Gastrocnemius medialis (tissue), 4 donors: ENCODE results near the gene APOBEC3B. TPM values are rescaled to one million over a fixed set of nuclear protein-coding genes. Genes with fewer than 3 reads are reported as not detected.
"Not testable (repeated sequence)": the region's sequence is repeated elsewhere in the genome, so short reads cannot be mapped to it uniquely, and the experiment has no call there.

Source experiments
- ATAC-seq, 2 donors: fragments of 150-250 bp; one replicate each; pipeline ENCODE4 v1.9.1; 2016
- DNase-seq, 2 donors: peaks; one replicate each; pipeline ENCODE4 v3.0.0-alpha.2; 2019
- H3K27ac ChIP-seq, 4 donors: fragments of 200-600 bp; sonication (generic); 1 replicate in 1 of 4; 2 replicates in 3 of 4; pipeline ENCODE4 v1.5.1; 2016 to 2018; ENCODE audit warnings: mild to moderate bottlenecking in 2 of 4, moderate library complexity in 1 of 4
- H3K27me3 ChIP-seq, 3 donors: fragments of 200-600 bp; sonication (generic) in 2 of 3; 1 replicate in 1 of 3; 2 replicates in 2 of 3; pipeline versions ENCODE4 v1.5.1 to v1.6.0; 2016 to 2019; ENCODE audit warnings: mild to moderate bottlenecking in 1 of 3, moderate library complexity in 1 of 3
- H3K36me3 ChIP-seq, 2 donors: fragments of 200-600 bp; sonication (generic) in 1 of 2; one replicate each; pipeline ENCODE4 v1.5.1; 2017 to 2018
- H3K4me1 ChIP-seq, 2 donors: fragments of 200-600 bp; sonication (generic) in 1 of 2; one replicate each; pipeline ENCODE4 v1.5.1; 2016 to 2017; ENCODE audit warnings: mild to moderate bottlenecking in 2 of 2
- H3K4me3 ChIP-seq, 4 donors: fragments of 200-600 bp; sonication (generic) in 3 of 4; 1 replicate in 1 of 4; 2 replicates in 3 of 4; pipeline ENCODE4 v1.5.1; 2016 to 2019; ENCODE audit warnings: mild to moderate bottlenecking in 2 of 4
- H3K9me3 ChIP-seq, 3 donors: fragments of 200-600 bp; sonication (generic) in 2 of 3; 1 replicate in 1 of 3; 2 replicates in 2 of 3; pipeline ENCODE4 v1.5.1; 2016 to 2019
- POLR2A ChIP-seq, 2 donors: fragments of 450-650 bp; IDR thresholded peaks; one replicate each; pipeline ENCODE4 v1.6.1; 2017; ENCODE audit warnings: antibody characterized with exemption in 2 of 2, mild to moderate bottlenecking in 2 of 2, moderate library complexity in 2 of 2
- in situ Hi-C, 4 donors: fragments of 200-750 bp; cut with MboI; loops; one replicate each; pipeline versions ENCODE4 v1.15.0 to v1.8.0; 2017; ENCODE audit warnings: low sequenced_read_pairs in 4 of 4
- intact Hi-C: fragments of 100-400 bp; cut with DNase I; formaldehyde crosslinking; loops from one replicate; pipeline ENCODE4 v1.15.1; 2023; ENCODE audit warnings: low total_unique reads
- total RNA-seq, 4 donors: library from RNA; depleted of rRNA; stranded (reverse); fragments of >200 nt; gene quantifications; one replicate each; pipeline versions ENCODE4 v1.1.0 to v1.2.3, GENCODE V29; 2016
- TF ChIP-seq, protein P1 (sequence below), 5 experiments: fragments of 450-650 bp in 3 of 5; fragments of 200-600 bp in 2 of 5; sonication (generic) in 2 of 5; IDR thresholded peaks in 4 of 5; conservative IDR thresholded peaks in 1 of 5; 1 replicate in 4 of 5; 2 replicates in 1 of 5; pipeline ENCODE4 v1.5.1; 2016 to 2019; ENCODE audit warnings: antibody characterized with exemption in 5 of 5, mild to moderate bottlenecking in 3 of 5, moderate library complexity in 3 of 5

Gene APOBEC3B
- total RNA-seq, 4 donors from 2014 or later, result 0.62 TPM; not detected in 3

- intact Hi-C loops, result no loop called here
- no peaks in the 10 kb centered on the region for H3K9me3 ChIP-seq
Measured at GRCh38 chr22:39028281-39028680, 46.1 kb downstream of the APOBEC3B start.

DNA sequence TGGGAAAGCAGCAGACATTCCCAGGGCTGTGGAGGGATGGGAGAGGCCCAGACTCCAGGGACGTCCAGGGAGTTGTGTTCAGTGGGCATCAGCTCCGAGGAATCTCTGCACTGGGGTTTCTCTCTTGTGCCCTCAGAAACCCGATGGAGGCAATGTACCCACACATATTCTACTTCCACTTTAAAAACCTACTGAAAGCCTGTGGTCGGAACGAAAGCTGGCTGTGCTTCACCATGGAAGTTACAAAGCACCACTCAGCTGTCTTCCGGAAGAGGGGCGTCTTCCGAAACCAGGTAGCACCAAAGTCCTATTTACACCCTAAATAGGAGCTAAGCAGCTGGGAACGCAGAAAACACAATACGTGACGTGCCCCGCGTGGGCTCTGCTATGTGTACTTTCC is 47.1 kb downstream of the APOBEC3B start:
- H3K4me3 ChIP-seq, result no peak overlapping the region
- no peaks in the 10 kb centered on the region for H3K36me3 ChIP-seq
- H3K27ac ChIP-seq, result no peak overlapping the region
- no peak for ATAC-seq
- H3K9me3 ChIP-seq, result no peaks in the 10 kb centered on the region
- in situ Hi-C loops (no loop called here), intact Hi-C loops (no loop called here)
- no peaks in the 10 kb centered on the region for H3K27me3 ChIP-seq
- no peak for DNase-seq
- H3K4me1 ChIP-seq, result no peaks in the 10 kb centered on the region
- TF ChIP-seq, protein P1, sequence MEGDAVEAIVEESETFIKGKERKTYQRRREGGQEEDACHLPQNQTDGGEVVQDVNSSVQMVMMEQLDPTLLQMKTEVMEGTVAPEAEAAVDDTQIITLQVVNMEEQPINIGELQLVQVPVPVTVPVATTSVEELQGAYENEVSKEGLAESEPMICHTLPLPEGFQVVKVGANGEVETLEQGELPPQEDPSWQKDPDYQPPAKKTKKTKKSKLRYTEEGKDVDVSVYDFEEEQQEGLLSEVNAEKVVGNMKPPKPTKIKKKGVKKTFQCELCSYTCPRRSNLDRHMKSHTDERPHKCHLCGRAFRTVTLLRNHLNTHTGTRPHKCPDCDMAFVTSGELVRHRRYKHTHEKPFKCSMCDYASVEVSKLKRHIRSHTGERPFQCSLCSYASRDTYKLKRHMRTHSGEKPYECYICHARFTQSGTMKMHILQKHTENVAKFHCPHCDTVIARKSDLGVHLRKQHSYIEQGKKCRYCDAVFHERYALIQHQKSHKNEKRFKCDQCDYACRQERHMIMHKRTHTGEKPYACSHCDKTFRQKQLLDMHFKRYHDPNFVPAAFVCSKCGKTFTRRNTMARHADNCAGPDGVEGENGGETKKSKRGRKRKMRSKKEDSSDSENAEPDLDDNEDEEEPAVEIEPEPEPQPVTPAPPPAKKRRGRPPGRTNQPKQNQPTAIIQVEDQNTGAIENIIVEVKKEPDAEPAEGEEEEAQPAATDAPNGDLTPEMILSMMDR (IDR thresholded peaks at IDR 0.05 in 4 of 5, conservative IDR thresholded peaks at IDR 0.05 in 1 of 5), result no peak
- TF ChIP-seq POLR2A (IDR thresholded peaks at IDR 0.05), result no peak

More at GRCh38 chr22:39028281-39028680, 46.1 kb downstream of the APOBEC3B start:
- Histone ChIP-seq H3K4me1 (no peaks in the 10 kb centered on the region), H3K4me3 (no peak overlapping the region), H3K27ac (no peak overlapping the region), H3K27me3 (no peaks in the 10 kb centered on the region), H3K36me3 (no peaks in the 10 kb centered on the region)
- ATAC-seq, result no peak
- no peak for DNase-seq
- in situ Hi-C loops, result no loop called here
- TF ChIP-seq, protein P1 (IDR thresholded peaks at IDR 0.05 in 4 of 5, conservative IDR thresholded peaks at IDR 0.05 in 1 of 5), result no peak
- no peak for TF ChIP-seq POLR2A (IDR thresholded peaks at IDR 0.05)

GRCh38 chr22:39030705-39031104 is 48.6 kb downstream of the APOBEC3B start:
- intact Hi-C loops, result no loop called here
- no peaks in the 10 kb centered on the region for H3K36me3 ChIP-seq
- DNase-seq (no peak), ATAC-seq (no peak)
- in situ Hi-C loops, result no loop called here
- H3K27ac ChIP-seq, result no peak overlapping the region
- no peaks in the 10 kb centered on the region for H3K9me3 ChIP-seq
- H3K4me3 ChIP-seq, result no peak overlapping the region
- TF ChIP-seq, protein P1 (IDR thresholded peaks at IDR 0.05 in 4 of 5, conservative IDR thresholded peaks at IDR 0.05 in 1 of 5), result no peak
- no peak for TF ChIP-seq POLR2A (IDR thresholded peaks at IDR 0.05)
- H3K4me1 ChIP-seq, result no peaks in the 10 kb centered on the region
- H3K27me3 ChIP-seq, result no peaks in the 10 kb centered on the region

DNA sequence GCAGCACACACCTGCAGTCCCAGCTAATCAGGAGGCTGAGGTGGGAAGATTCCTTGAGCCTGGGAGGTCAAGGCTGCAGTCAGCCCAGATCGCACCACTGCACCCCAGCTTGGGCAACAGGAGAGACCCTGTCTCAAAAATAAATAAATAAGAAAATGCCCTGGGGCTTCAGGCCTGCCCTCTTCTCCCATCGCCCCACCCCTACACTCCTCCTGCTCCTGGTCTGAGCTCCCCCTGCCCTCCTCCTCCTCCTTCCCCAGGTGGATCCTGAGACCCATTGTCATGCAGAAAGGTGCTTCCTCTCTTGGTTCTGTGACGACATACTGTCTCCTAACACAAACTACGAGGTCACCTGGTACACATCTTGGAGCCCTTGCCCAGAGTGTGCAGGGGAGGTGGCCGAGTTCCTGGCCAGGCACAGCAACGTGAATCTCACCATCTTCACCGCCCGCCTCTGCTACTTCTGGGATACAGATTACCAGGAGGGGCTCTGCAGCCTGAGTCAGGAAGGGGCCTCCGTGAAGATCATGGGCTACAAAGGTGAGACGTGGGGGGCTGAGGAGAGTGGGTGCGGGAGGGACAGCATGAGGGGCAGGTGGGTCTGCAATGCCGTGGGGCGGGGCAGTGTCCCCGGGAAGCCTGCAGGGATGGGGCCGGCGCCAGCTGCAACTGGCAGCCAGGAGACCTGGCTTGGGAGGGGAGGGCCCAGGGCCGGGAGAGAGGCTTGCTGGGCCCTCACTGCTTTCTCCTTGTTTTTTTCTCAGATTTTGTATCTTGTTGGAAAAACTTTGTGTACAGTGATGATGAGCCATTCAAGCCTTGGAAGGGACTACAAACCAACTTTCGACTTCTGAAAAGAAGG is 49.5 kb downstream of the APOBEC3B start:
- H3K27me3 ChIP-seq, in situ Hi-C loops, ATAC-seq, H3K36me3 ChIP-seq, H3K4me3 ChIP-seq, H3K27ac ChIP-seq, DNase-seq, H3K4me1 ChIP-seq, intact Hi-C loops, H3K9me3 ChIP-seq: not testable (repeated sequence)

DNA sequence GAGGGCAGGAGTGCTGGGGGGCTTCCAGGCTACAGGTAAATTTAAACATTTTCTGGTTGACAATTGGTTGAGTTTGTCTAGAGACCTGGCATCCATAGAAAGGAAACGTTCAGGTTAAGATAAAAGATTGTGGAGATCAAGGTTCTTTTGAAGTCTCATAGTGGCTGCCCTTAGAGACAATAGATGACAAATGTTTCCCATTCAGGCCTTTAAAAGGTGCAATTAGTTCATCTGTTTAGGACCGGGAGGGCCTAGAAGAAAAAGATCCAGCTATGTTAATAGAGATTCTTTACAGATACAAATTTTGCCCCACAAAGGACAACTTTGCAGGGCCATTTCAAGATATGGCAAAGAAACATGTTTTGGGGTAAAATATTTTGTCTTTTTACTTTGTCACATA is 54.9 kb downstream of the APOBEC3B start:
- H3K27me3 ChIP-seq, H3K27ac ChIP-seq, in situ Hi-C loops, intact Hi-C loops, H3K4me1 ChIP-seq, ATAC-seq, H3K4me3 ChIP-seq, H3K9me3 ChIP-seq, H3K36me3 ChIP-seq, DNase-seq: not testable (repeated sequence)
